ENCODE measurements around the gene NECAB2.

Gene NECAB2

GRCh38 chr16:84004442-84004841 lies 36.4 kb downstream of the NECAB2 start:
- H3K9me3 ChIP-seq = no peaks in the 10 kb centered on the region

GRCh38 chr16:84005391-84005790 lies 37.3 kb downstream of the NECAB2 start:
- no peak overlapping the region for H3K4me3 ChIP-seq (ENCODE audit: low read depth in 1 of 2, low read length in 1 of 2)
- H3K4me1 ChIP-seq (ENCODE audit: control insufficient read depth in 1 of 2, insufficient read depth in 1 of 2, low read depth in 1 of 2, low read length in 1 of 2) = no peaks in the 10 kb centered on the region
- H3K27me3 ChIP-seq = peaks cover 80% of the 10 kb centered on the region
- no peaks in the 10 kb centered on the region for H3K9me3 ChIP-seq
- no peaks in the 10 kb centered on the region for H3K36me3 ChIP-seq
- no peak overlapping the region for H3K27ac ChIP-seq
- no peak for TF ChIP-seq CTCF (IDR thresholded peaks at IDR 0.05)

More at GRCh38 chr16:84004442-84004841, 36.4 kb downstream of the NECAB2 start:
- Histone ChIP-seq H3K4me3 (ENCODE audit: low read depth in 1 of 2, low read length in 1 of 2) (no peak overlapping the region), H3K36me3 (no peaks in the 10 kb centered on the region), H3K27ac (no peak overlapping the region), H3K4me1 (ENCODE audit: control insufficient read depth in 1 of 2, insufficient read depth in 1 of 2, low read depth in 1 of 2, low read length in 1 of 2) (no peaks in the 10 kb centered on the region), H3K27me3 (peaks cover 80% of the 10 kb centered on the region)
- TF ChIP-seq CTCF (IDR thresholded peaks at IDR 0.05) = no peak

- no peak overlapping the region for H3K27ac ChIP-seq
- no peaks in the 10 kb centered on the region for H3K9me3 ChIP-seq
- H3K4me1 ChIP-seq (ENCODE audit: control insufficient read depth in 1 of 2, insufficient read depth in 1 of 2, low read depth in 1 of 2, low read length in 1 of 2) = no peaks in the 10 kb centered on the region
- H3K4me3 ChIP-seq (ENCODE audit: low read depth in 1 of 2, low read length in 1 of 2) = no peak overlapping the region
- no peak for TF ChIP-seq CTCF (IDR thresholded peaks at IDR 0.05)
- peaks cover 68% of the 10 kb centered on the region for H3K27me3 ChIP-seq
- H3K36me3 ChIP-seq = no peaks in the 10 kb centered on the region
Observed at GRCh38 chr16:84007520-84007919, 39.5 kb downstream of the NECAB2 start.

GRCh38 chr16:84007965-84008364 lies 39.9 kb downstream of the NECAB2 start:
- H3K36me3 ChIP-seq = no peaks in the 10 kb centered on the region
- no peak overlapping the region for H3K4me3 ChIP-seq (ENCODE audit: low read depth in 1 of 2, low read length in 1 of 2)
- H3K4me1 ChIP-seq (ENCODE audit: control insufficient read depth in 1 of 2, insufficient read depth in 1 of 2, low read depth in 1 of 2, low read length in 1 of 2) = no peaks in the 10 kb centered on the region
- no peaks in the 10 kb centered on the region for H3K9me3 ChIP-seq
- H3K27ac ChIP-seq = no peak overlapping the region
- peaks cover 67% of the 10 kb centered on the region for H3K27me3 ChIP-seq
- TF ChIP-seq CTCF (IDR thresholded peaks at IDR 0.05) = no peak

GRCh38 chr16:84009282-84009681 lies 41.2 kb downstream of the NECAB2 start:
- peaks cover 53% of the 10 kb centered on the region for H3K27me3 ChIP-seq
- H3K36me3 ChIP-seq = no peaks in the 10 kb centered on the region
- TF ChIP-seq CTCF (IDR thresholded peaks at IDR 0.05) = no peak

More at GRCh38 chr16:84009282-84009681, 41.2 kb downstream of the NECAB2 start:
- H3K4me3 ChIP-seq (ENCODE audit: low read depth in 1 of 2, low read length in 1 of 2) = no peak overlapping the region
- peaks cover 0 to 3% of the 10 kb centered on the region in 2 experiments for H3K4me1 ChIP-seq (ENCODE audit: control insufficient read depth in 1 of 2, insufficient read depth in 1 of 2, low read depth in 1 of 2, low read length in 1 of 2)
- no peaks in the 10 kb centered on the region for H3K9me3 ChIP-seq
- no peak overlapping the region for H3K27ac ChIP-seq

All from neutrophil (primary cell).